Ovary (tissue), 9 donors: ENCODE results near the gene LIME1. TPM values are rescaled to one million over a fixed set of nuclear protein-coding genes. Genes with fewer than 3 reads are reported as not detected.
A peak's percentile ranks its signal among the peaks of the same experiment; 100 is the strongest.

ENCODE experiments used
- DNase-seq, 5 donors: peaks; one replicate each; pipeline ENCODE4 v3.0.0-alpha.2; 2019 to 2020
- H3K27ac ChIP-seq, 2 donors: fragments of 200-600 bp; one replicate each; pipeline versions ENCODE4 v1.5.1 to v1.8.0; 2019 to 2022
- H3K27me3 ChIP-seq: fragments of 200-600 bp; one replicate; pipeline ENCODE4 v1.8.0; 2022
- H3K36me3 ChIP-seq: fragments of 200-600 bp; sonication (generic); one replicate; pipeline ENCODE4 v1.5.1; 2019
- H3K4me1 ChIP-seq: one replicate; pipeline ENCODE4 v1.8.1; 2013; ENCODE audit warnings: mild to moderate bottlenecking, moderate library complexity; ENCODE audit not compliant: insufficient read depth
- H3K4me3 ChIP-seq: fragments of 200-600 bp; sonication (generic); one replicate; pipeline ENCODE4 v1.5.1; 2017
- H3K9me3 ChIP-seq, 2 donors: fragments of 200-600 bp in 1 of 2; sonication (generic) in 1 of 2; one replicate each; pipeline versions ENCODE4 v1.5.1 to v1.8.1; 2013 to 2019; ENCODE audit warnings: mild to moderate bottlenecking in 1 of 2, moderate library complexity in 1 of 2
- EP300 ChIP-seq: sonication (generic); formaldehyde crosslinking; IDR thresholded peaks from one replicate; pipeline ENCODE4 v1.6.1; 2017; ENCODE audit warnings: antibody characterized with exemption
- POLR2A ChIP-seq: fragments of 450-650 bp; IDR thresholded peaks from one replicate; pipeline ENCODE4 v1.6.1; 2017; ENCODE audit warnings: antibody characterized with exemption, mild to moderate bottlenecking, moderate library complexity
- WGBS, 3 donors: extraction: QIAGEN DNeasy Blood & Tissue Kit in 1 of 3; methylation state at CpG; one replicate each; pipeline versions ENCODE4 v1.1.5 to v1.1.7; 2013 to 2017; 5-methylcytosine and 5-hydroxymethylcytosine counted together
- intact Hi-C, 4 donors: fragments of 100-400 bp; cut with DNase I; formaldehyde crosslinking; loops; one replicate each; pipeline versions ENCODE4 v1.11.0 to v1.15.1; 2022 to 2023
- polyA plus RNA-seq, 2 donors: library from polyadenylated mRNA; stranded (reverse); fragments of 200-250 nt in 1 of 2; fragments of 350-450 nt in 1 of 2; fragmentation: Illumina TruSeq in 1 of 2; extraction: RNeasy Lipid Tissue Mini Kit (QIAGEN cat#74804) in 1 of 2; gene quantifications; one replicate each; pipeline ENCODE4 v1.2.3, GENCODE V29; 2013 to 2014
- total RNA-seq, 7 donors: library from RNA; depleted of rRNA in 2 of 7; stranded (reverse); fragments of >200 nt in 2 of 7; fragmentation: NEBNext Ultra II Directional in 3 of 7; extraction: Animal tissue kit (Norgen Biotek cat#: 25700) in 3 of 7; gene quantifications; one replicate each; pipeline versions ENCODE4 v1.1.0 to v1.2.4, GENCODE V29; 2016 to 2023
- TF ChIP-seq, protein P1 (sequence below), 3 donors: fragments of 450-650 bp in 2 of 3; fragments of 200-600 bp in 1 of 3; IDR thresholded peaks; one replicate each; pipeline versions ENCODE4 v1.5.1 to v1.8.0; 2016 to 2022; ENCODE audit warnings: antibody characterized with exemption in 3 of 3, mild to moderate bottlenecking in 1 of 3
- donor health status: DM: no; HTN: no; CAD: no; lungs with moderate emphysema.
- donor health status: DM: no; HTN: no; CAD: no.
- donor health status: Bipolar disorder and iron deficiency.
- donor health status: DM: yes; HTN: yes; CAD: no.
- donor health status: DM: no; HTN: no; CAD: no.
- donor health status: DM: yes; HTN: yes; CAD: no.

Gene LIME1
- total and polyA plus RNA-seq, 9 donors, result 0.15 to 21.6 (median 13.7) TPM

DNA sequence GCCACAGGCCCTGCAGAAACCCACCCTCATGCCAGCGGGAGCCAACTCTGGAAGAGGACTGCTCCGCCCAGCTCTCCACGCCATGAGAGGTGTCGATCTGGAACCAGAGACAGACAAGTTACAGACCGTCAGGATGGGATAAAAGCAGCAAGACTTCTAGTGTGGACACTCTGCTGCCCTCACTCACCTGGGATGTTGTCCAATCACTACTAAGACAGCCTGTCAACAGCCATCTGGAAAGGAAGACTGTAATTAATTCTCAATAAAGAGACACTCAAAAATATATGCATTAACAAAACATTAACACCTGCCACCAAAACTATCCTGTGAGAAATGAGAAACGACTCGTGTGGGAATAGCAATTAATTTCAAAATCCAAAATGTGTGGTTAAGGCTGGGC, 31.4 kb downstream of the LIME1 start:
- intact Hi-C loops, result no loop called here
- 77 to 88% (median 80%) methylated on average over 7 of the region's 7 CpGs for WGBS, 3 donors

DNA sequence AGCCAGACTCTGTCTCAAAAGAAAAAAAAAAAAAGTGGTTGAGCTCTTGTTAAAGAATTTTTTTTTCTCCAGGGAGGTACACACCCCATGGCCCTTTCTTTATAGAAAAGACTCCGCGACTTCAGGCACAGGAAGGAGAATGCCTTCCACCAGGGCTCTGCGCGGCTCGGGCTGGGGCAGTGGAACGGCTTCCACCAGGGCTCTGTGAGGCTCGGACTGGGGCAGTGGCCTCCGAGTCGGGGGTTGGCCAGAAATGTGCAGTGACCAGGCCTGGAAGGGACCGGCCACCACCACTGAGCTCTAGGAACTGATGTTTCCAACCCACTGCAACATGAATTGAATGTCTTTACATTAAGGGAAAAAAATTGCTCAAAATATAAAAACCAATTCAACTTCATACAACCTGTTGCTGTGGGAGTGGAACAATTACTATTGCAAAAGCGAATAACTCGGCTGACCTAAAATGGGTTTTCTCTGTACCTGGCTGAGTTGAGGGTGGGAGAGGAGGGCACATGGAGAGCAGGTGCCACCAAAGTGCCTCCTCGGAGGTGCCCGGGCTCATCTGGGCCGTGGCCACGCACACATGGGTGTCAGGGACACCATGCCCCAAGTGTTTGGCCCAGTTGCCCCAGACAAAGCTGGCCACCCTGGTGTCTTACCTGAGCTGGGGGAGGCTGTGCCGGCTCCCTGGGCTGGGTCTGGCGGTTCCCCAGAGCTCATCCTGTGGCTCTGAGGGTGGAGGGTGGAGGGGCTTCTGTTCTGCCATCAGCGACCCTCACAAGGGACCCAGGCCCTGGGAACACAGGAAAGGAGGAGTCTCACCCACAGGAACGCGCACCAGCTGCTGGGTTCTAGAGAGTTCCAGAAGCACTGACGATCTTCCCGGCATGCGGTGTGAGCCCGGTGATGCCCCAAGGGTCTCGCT, 32.4 kb downstream of the LIME1 start:
- 87 to 90% (median 88%) methylated on average over 26 of the region's 26 CpGs for WGBS, 3 donors
- Histone ChIP-seq H3K27ac (no peak overlapping the region), H3K27me3 (no peaks in the 10 kb centered on the region), H3K9me3 (no peaks in the 10 kb centered on the region), H3K4me3 (no peak overlapping the region), H3K4me1 (peaks cover 23% of the 10 kb centered on the region), H3K36me3 (no peaks in the 10 kb centered on the region)
- peak in 1 of 5 donors; percentile 27 for DNase-seq
- intact Hi-C loops, result no loop called here
- TF ChIP-seq POLR2A, result no peak
- TF ChIP-seq, protein P1, sequence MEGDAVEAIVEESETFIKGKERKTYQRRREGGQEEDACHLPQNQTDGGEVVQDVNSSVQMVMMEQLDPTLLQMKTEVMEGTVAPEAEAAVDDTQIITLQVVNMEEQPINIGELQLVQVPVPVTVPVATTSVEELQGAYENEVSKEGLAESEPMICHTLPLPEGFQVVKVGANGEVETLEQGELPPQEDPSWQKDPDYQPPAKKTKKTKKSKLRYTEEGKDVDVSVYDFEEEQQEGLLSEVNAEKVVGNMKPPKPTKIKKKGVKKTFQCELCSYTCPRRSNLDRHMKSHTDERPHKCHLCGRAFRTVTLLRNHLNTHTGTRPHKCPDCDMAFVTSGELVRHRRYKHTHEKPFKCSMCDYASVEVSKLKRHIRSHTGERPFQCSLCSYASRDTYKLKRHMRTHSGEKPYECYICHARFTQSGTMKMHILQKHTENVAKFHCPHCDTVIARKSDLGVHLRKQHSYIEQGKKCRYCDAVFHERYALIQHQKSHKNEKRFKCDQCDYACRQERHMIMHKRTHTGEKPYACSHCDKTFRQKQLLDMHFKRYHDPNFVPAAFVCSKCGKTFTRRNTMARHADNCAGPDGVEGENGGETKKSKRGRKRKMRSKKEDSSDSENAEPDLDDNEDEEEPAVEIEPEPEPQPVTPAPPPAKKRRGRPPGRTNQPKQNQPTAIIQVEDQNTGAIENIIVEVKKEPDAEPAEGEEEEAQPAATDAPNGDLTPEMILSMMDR (IDR thresholded peaks at IDR 0.05), result no peak
- no peak for TF ChIP-seq EP300

More for the DNA sequence above, 31.4 kb downstream of the LIME1 start:
- Histone ChIP-seq H3K36me3 (no peaks in the 10 kb centered on the region), H3K27me3 (no peaks in the 10 kb centered on the region), H3K9me3 (no peaks in the 10 kb centered on the region), H3K4me1 (peaks cover 15% of the 10 kb centered on the region), H3K27ac (no peak overlapping the region), H3K4me3 (no peak overlapping the region)
- TF ChIP-seq, protein P1 (IDR thresholded peaks at IDR 0.05), result no peak
- TF ChIP-seq EP300, result no peak
- no peak for TF ChIP-seq POLR2A
- DNase-seq, result no peak

DNA sequence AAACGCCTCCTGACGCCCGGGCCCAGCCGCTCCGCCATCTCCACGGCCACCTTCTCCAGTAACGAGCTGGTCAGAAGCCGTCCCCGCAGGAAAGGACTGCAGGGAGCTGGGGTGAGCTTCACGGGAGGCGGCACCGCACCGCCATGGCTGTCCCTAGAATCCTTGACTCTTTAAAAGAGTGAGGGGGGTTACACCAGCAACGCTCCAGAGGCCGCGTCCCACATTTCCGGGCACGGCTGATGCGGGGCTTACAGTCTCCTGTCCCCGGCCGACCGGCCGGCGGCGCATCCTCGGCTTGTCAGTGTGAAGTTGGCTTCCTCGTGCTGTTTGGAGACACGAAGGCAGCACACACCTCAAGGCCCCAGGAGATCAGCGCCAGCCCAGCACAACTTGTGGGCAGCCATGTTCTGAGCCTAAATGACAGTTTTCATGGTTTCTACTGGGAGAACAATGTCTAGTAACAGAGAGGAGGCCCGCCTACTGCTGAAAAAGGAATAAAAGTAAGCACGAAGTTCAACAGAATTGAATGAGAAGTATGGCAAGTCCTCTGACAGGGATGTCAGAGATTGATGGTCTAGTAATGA, 33.5 kb downstream of the LIME1 start:
- H3K9me3 ChIP-seq, result no peaks in the 10 kb centered on the region
- H3K27me3 ChIP-seq, result no peaks in the 10 kb centered on the region
- intact Hi-C loops, result loop anchor here in 1 of 4 donors (10.0 kb wide), 1 partner anchor 205 kb away; the partner anchor contains the start of gene SAMD10
- no peak overlapping the region for H3K27ac ChIP-seq
- TF ChIP-seq EP300 (no peak), POLR2A (no peak)
- TF ChIP-seq, protein P1 (IDR thresholded peaks at IDR 0.05), result no peak
- peaks cover 23% of the 10 kb centered on the region for H3K4me1 ChIP-seq
- WGBS, 3 donors, result 69 to 88% (median 77%) methylated on average over 31 of the region's 31 CpGs
- peak in 1 of 5 donors; percentile 29 for DNase-seq
- no peak overlapping the region for H3K4me3 ChIP-seq
- no peaks in the 10 kb centered on the region for H3K36me3 ChIP-seq

DNA sequence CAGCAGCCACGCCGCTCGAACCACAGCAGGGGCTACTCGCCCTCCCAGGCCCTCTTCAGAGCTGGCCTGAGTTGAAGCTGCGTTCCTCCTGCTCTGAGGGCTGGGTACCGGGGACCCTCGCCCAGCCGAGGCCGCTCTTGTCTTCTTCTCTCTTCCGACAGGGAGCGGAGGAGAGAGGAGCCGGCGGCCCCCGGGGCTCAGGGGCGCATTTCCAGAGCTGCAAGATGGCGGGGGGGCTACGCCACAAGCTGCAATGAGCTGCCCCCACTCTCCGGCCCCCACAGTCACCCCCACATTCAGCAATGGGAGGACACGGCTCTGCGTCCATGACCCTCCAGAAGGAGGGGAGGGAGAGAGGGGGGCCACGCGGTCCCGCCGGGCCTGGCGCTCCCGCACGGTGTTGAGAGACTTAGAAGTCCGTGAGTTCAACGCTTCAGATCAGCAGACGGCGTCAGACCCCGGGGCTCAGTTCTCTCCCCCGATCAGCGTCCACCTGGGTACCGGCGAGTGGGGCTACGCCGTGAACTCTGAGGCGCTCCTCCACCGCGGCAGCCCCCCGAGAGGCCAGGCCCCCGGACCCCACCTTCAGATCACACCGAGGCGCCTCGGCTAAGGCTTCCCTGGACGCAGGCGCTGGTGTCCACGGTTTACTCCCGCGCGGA, 34.7 kb downstream of the LIME1 start:
- DNase-seq, result peak in 1 of 5 donors; percentile 28
- Histone ChIP-seq H3K9me3 (no peaks in the 10 kb centered on the region), H3K4me3 (no peak overlapping the region), H3K4me1 (peaks cover 29% of the 10 kb centered on the region), H3K27me3 (no peaks in the 10 kb centered on the region), H3K27ac (no peak overlapping the region), H3K36me3 (no peaks in the 10 kb centered on the region)
- WGBS, 3 donors, result 86 to 91% (median 86%) methylated on average over 52 of the region's 52 CpGs
- intact Hi-C loops, result loop anchor here in 1 of 4 donors (10.0 kb wide), 1 partner anchor 204 kb away; the partner anchor contains the start of gene SAMD10
- no peak for TF ChIP-seq EP300
- TF ChIP-seq, protein P1 (IDR thresholded peaks at IDR 0.05), result no peak
- no peak for TF ChIP-seq POLR2A
